Measurements from ENCODE around the gene PTMA. TPM values are rescaled to one million over a fixed set of nuclear protein-coding genes. Genes with fewer than 3 reads are reported as not detected.

PTMA gene
- total RNA-seq, 4 donors from 2014 or later, result 693 to 966 (median 818) TPM

GRCh38 chr2:231665245-231666170 lies 42.8 kb upstream of the PTMA start:
- intact Hi-C loops (cut with DNase I; ENCODE audit: low total_unique reads), result no loop called here
- peak overlapping the region; percentile 99 for H3K27ac ChIP-seq
- TF ChIP-seq, protein P1, sequence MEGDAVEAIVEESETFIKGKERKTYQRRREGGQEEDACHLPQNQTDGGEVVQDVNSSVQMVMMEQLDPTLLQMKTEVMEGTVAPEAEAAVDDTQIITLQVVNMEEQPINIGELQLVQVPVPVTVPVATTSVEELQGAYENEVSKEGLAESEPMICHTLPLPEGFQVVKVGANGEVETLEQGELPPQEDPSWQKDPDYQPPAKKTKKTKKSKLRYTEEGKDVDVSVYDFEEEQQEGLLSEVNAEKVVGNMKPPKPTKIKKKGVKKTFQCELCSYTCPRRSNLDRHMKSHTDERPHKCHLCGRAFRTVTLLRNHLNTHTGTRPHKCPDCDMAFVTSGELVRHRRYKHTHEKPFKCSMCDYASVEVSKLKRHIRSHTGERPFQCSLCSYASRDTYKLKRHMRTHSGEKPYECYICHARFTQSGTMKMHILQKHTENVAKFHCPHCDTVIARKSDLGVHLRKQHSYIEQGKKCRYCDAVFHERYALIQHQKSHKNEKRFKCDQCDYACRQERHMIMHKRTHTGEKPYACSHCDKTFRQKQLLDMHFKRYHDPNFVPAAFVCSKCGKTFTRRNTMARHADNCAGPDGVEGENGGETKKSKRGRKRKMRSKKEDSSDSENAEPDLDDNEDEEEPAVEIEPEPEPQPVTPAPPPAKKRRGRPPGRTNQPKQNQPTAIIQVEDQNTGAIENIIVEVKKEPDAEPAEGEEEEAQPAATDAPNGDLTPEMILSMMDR (IDR thresholded peaks at IDR 0.05), result no peak
- no peak for TF ChIP-seq POLR2A (IDR thresholded peaks at IDR 0.05)

GRCh38 chr2:231666171-231667095 lies 41.9 kb upstream of the PTMA start:
- no peaks in the 10 kb centered on the region for H3K27me3 ChIP-seq
- peak overlapping the region; percentile 51 to 52 for H3K4me3 ChIP-seq
- H3K27ac ChIP-seq, result peak overlapping the region; percentile 99
- DNase-seq, result peak; percentile 93 to 96
- no peaks in the 10 kb centered on the region for H3K36me3 ChIP-seq
- H3K9me3 ChIP-seq, result no peaks in the 10 kb centered on the region
- TF ChIP-seq, protein P1 (IDR thresholded peaks at IDR 0.05), result peak; percentile 4 to 54 (median 10)
- TF ChIP-seq POLR2A (IDR thresholded peaks at IDR 0.05), result peak; percentile 88 to 95
- no peaks in the 10 kb centered on the region for H3K4me1 ChIP-seq
- intact Hi-C loops (cut with DNase I; ENCODE audit: low total_unique reads), result no loop called here

More at GRCh38 chr2:231665245-231666170, 42.8 kb upstream of the PTMA start:
- Histone ChIP-seq H3K36me3 (no peaks in the 10 kb centered on the region), H3K4me3 (peak overlapping the region; percentile 51 to 52), H3K4me1 (no peaks in the 10 kb centered on the region), H3K9me3 (no peaks in the 10 kb centered on the region), H3K27me3 (no peaks in the 10 kb centered on the region)
- DNase-seq, result peak in 1 of 2 donors; percentile 19

DNA sequence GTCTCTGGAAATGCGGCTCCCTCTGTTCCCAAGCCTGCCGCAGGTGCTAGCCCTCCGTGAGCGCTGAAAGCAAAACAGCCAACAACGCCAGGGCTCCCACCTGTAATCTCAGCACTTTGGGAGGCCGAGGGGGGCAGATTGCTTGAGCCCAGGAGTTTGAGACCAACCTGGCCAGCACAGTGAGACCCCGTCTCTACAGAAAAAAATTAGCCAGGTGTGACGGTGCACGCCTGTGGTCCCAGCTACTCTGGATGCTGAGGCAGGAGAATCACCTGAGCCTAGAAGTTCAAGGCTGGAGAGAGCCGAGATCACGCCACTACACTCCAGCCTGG lies 41.3 kb upstream of the PTMA start:
- TF ChIP-seq POLR2A (IDR thresholded peaks at IDR 0.05), result peak in 1 of 2 donors; percentile 37
- TF ChIP-seq, protein P1 (IDR thresholded peaks at IDR 0.05), result no peak
- intact Hi-C loops (cut with DNase I; ENCODE audit: low total_unique reads), result no loop called here
- Histone ChIP-seq H3K27me3 (no peaks in the 10 kb centered on the region), H3K27ac (peak overlapping the region; percentile 99), H3K4me1 (no peaks in the 10 kb centered on the region), H3K36me3 (no peaks in the 10 kb centered on the region), H3K4me3 (peak overlapping the region; percentile 51 to 52), H3K9me3 (no peaks in the 10 kb centered on the region)
- DNase-seq, result no peak

- H3K27ac ChIP-seq, result peak overlapping the region; percentile 99
- intact Hi-C loops (cut with DNase I; ENCODE audit: low total_unique reads), result no loop called here
- DNase-seq, result no peak
These were observed 40.8 kb upstream of the PTMA start for GRCh38 chr2:231667496-231667895.

More at GRCh38 chr2:231667496-231667895, 40.8 kb upstream of the PTMA start:
- TF ChIP-seq, protein P1 (IDR thresholded peaks at IDR 0.05), result no peak
- no peak for TF ChIP-seq POLR2A (IDR thresholded peaks at IDR 0.05)
- peak overlapping the region in 1 of 2 donors; percentile 51 for H3K4me3 ChIP-seq
- no peaks in the 10 kb centered on the region for H3K9me3 ChIP-seq
- H3K4me1 ChIP-seq, result no peaks in the 10 kb centered on the region
- H3K27me3 ChIP-seq, result no peaks in the 10 kb centered on the region
- H3K36me3 ChIP-seq, result no peaks in the 10 kb centered on the region
